Mesenchymal stem cell (in vitro differentiated cells and primary cell): ENCODE measurements around the gene GTPBP10.

Source experiments
- DNase-seq: peaks from one replicate; pipeline ENCODE4 v3.0.0-alpha.2; 2013
- H2AFZ ChIP-seq: one replicate; pipeline ENCODE4 v1.6.1; 2013; ENCODE audit warnings: low read depth, mild to moderate bottlenecking, control low read depth, inconsistent platforms, low read length, moderate library complexity
- H2AK5ac ChIP-seq: 2 replicates; pipeline ENCODE4 v1.6.1; 2013; ENCODE audit warnings: low read length, moderate library complexity, mild to moderate bottlenecking, inconsistent platforms; ENCODE audit not compliant: severe bottlenecking
- H2BK120ac ChIP-seq: one replicate; pipeline ENCODE4 v1.6.1; 2013; ENCODE audit warnings: low read depth, mild to moderate bottlenecking, inconsistent platforms, low read length, moderate library complexity
- H2BK12ac ChIP-seq, 2 experiments: one replicate each; pipeline ENCODE4 v1.6.1; 2013; ENCODE audit warnings: inconsistent platforms in 2 of 2, low read length in 2 of 2, mild to moderate bottlenecking in 2 of 2, moderate library complexity in 2 of 2, control low read depth in 1 of 2
- H2BK15ac ChIP-seq: one replicate; pipeline ENCODE4 v1.6.1; 2013; ENCODE audit warnings: mild to moderate bottlenecking, low read depth, inconsistent platforms; ENCODE audit not compliant: poor library complexity, severe bottlenecking
- H2BK5ac ChIP-seq: 2 replicates; pipeline ENCODE4 v1.6.1; 2013; ENCODE audit warnings: low read depth, mild to moderate bottlenecking, low read length, control low read depth, inconsistent platforms; ENCODE audit not compliant: poor library complexity, severe bottlenecking
- H3K14ac ChIP-seq, 2 experiments: one replicate each; pipeline ENCODE4 v1.6.1; 2013; ENCODE audit warnings: inconsistent platforms in 2 of 2, low read length in 2 of 2, control low read depth in 1 of 2, mild to moderate bottlenecking in 1 of 2, moderate library complexity in 1 of 2
- H3K18ac ChIP-seq, 2 experiments: one replicate each; pipeline ENCODE4 v1.6.1; 2013; ENCODE audit warnings: inconsistent platforms in 2 of 2, low read length in 2 of 2, control low read depth in 1 of 2, low read depth in 1 of 2, mild to moderate bottlenecking in 1 of 2
- H3K23ac ChIP-seq, 2 experiments: one replicate each; pipeline ENCODE4 v1.6.1; 2013; ENCODE audit warnings: inconsistent platforms in 2 of 2, low read length in 2 of 2, mild to moderate bottlenecking in 2 of 2, moderate library complexity in 2 of 2, control low read depth in 1 of 2
- H3K27ac ChIP-seq: 2 replicates; pipeline ENCODE4 v1.5.1; 2013; ENCODE audit warnings: mild to moderate bottlenecking, moderate library complexity, low read length, control low read depth, inconsistent platforms; ENCODE audit not compliant: poor library complexity, severe bottlenecking
- H3K27me3 ChIP-seq, 2 experiments: 2 replicates each; pipeline versions ENCODE4 v1.6.1 to v1.7.0; 2013; ENCODE audit warnings: low read length in 2 of 2, mild to moderate bottlenecking in 2 of 2, moderate library complexity in 2 of 2, control low read depth in 1 of 2, inconsistent platforms in 1 of 2; ENCODE audit not compliant: control insufficient read depth in 1 of 2, insufficient read depth in 1 of 2
- H3K36me3 ChIP-seq, 2 experiments: 2 replicates each; pipeline versions ENCODE4 v1.6.1 to v1.7.0; 2013; ENCODE audit warnings: low read length in 2 of 2, control low read depth in 1 of 2, inconsistent platforms in 1 of 2, low read depth in 1 of 2, mild to moderate bottlenecking in 1 of 2; ENCODE audit not compliant: insufficient read depth in 2 of 2, control insufficient read depth in 1 of 2
- H3K4ac ChIP-seq, 2 experiments: one replicate each; pipeline ENCODE4 v1.6.1; 2013; ENCODE audit warnings: inconsistent platforms in 2 of 2, low read length in 2 of 2, mild to moderate bottlenecking in 2 of 2, moderate library complexity in 2 of 2, control low read depth in 1 of 2, low read depth in 1 of 2
- H3K4me1 ChIP-seq: 2 replicates; pipeline ENCODE4 v1.6.1; 2013; ENCODE audit warnings: low read depth, low read length, control low read depth; ENCODE audit not compliant: control insufficient read depth, insufficient read depth
- H3K4me2 ChIP-seq: 2 replicates; pipeline ENCODE4 v1.6.1; 2013; ENCODE audit warnings: low read length, mild to moderate bottlenecking, inconsistent platforms; ENCODE audit not compliant: poor library complexity, severe bottlenecking
- H3K4me3 ChIP-seq, 2 experiments: 2 replicates each; pipeline versions ENCODE4 v1.5.1 to v1.7.0; 2013; ENCODE audit warnings: low read length in 2 of 2, mild to moderate bottlenecking in 2 of 2, control low read depth in 1 of 2, low read depth in 1 of 2; ENCODE audit not compliant: insufficient read depth in 1 of 2
- H3K79me1 ChIP-seq: replicated peaks from 2 replicates; pipeline ENCODE4 v1.6.1; 2013; ENCODE audit warnings: mild to moderate bottlenecking, control low read depth, low read length, inconsistent platforms; ENCODE audit not compliant: poor library complexity, severe bottlenecking
- H3K9ac ChIP-seq: 2 replicates; pipeline ENCODE4 v1.7.0; 2013; ENCODE audit warnings: mild to moderate bottlenecking, low read length, moderate library complexity
- H3K9me3 ChIP-seq: 2 replicates; pipeline ENCODE4 v1.7.0; 2013; ENCODE audit warnings: mild to moderate bottlenecking, low read length; ENCODE audit not compliant: control insufficient read depth
- H4K8ac ChIP-seq: one replicate; pipeline ENCODE4 v1.6.1; 2013; ENCODE audit warnings: inconsistent platforms, mild to moderate bottlenecking, low read length, moderate library complexity
- H4K91ac ChIP-seq: one replicate; pipeline ENCODE4 v1.6.1; 2013; ENCODE audit warnings: mild to moderate bottlenecking, low read length, inconsistent platforms
- WGBS: methylation state at CpG from one replicate; pipeline ENCODE4 v1.1.7; 2013; ENCODE audit warnings: mixed read lengths; 5-methylcytosine and 5-hydroxymethylcytosine counted together

The GTPBP10 gene

DNA sequence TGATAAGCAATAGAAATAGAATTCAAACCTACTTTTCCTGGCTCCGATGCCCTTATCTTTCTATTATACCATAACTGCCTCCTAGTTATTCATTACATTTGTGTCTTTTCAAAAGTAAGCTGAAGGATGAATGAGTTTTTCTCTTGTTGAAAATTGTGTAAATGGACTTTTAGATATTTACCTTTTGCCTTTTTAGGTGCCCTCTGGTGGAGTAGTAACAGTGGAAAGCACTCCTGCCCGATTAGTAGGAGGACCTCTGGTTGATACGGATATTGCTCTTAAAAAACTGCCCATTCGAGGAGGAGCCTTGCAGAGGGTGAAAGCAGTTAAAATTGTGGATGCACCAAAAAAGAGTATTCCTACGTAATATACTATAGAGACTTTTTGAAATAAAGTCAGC lies 36.6 kb upstream of the GTPBP10 start:
- H3K36me3 ChIP-seq, result peaks cover 0 to 54% of the 10 kb centered on the region in 2 experiments
- no peak overlapping the region for H2BK12ac ChIP-seq
- no peak overlapping the region for H2AFZ ChIP-seq
- H4K91ac ChIP-seq, result no peak overlapping the region
- H2BK120ac ChIP-seq, result no peak overlapping the region
- H3K27me3 ChIP-seq, result no peaks in the 10 kb centered on the region
- H2BK5ac ChIP-seq, result no peak overlapping the region
- H2AK5ac ChIP-seq, result no peak overlapping the region
- no peak overlapping the region for H3K23ac ChIP-seq
- H3K4me2 ChIP-seq, result no peak overlapping the region
- H3K4me1 ChIP-seq, result peaks cover 1% of the 10 kb centered on the region
- H2BK15ac ChIP-seq, result no peak overlapping the region
- no peak overlapping the region for H3K27ac ChIP-seq
- H3K9me3 ChIP-seq, result no peaks in the 10 kb centered on the region
- 72% methylated on average over 2 of the region's 5 CpGs for WGBS
- no peak for DNase-seq
- H3K79me1 ChIP-seq, result no peaks in the 10 kb centered on the region
- no peak overlapping the region for H3K18ac ChIP-seq
- H4K8ac ChIP-seq, result no peak overlapping the region
- no peak overlapping the region for H3K4me3 ChIP-seq
- no peak overlapping the region for H3K4ac ChIP-seq
- no peak overlapping the region for H3K9ac ChIP-seq
- H3K14ac ChIP-seq, result no peak overlapping the region

DNA sequence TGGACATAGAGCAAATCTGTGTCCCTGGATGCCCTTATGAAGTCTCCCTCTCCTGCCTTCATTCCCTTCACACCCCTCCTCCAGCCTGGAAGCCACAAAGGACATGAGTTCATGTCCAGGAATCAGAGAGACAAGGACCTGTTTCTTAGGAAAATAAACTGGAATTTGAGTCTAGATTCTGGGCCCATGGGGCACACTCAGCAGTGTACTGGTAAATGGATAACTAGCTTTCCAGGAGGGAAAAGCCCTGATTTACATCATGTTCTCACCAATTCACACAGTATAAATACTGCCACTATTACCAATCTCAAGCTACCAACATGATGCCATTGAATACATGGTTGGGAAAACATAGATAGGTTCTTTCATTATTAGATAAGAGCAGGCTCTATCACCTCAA lies 35.3 kb upstream of the GTPBP10 start:
- Histone ChIP-seq H3K36me3 (peaks cover 0 to 53% of the 10 kb centered on the region in 2 experiments), H3K9ac (no peak overlapping the region), H3K4me3 (no peak overlapping the region), H2BK12ac (no peak overlapping the region), H3K9me3 (no peaks in the 10 kb centered on the region), H3K4me2 (no peak overlapping the region), H2BK5ac (no peak overlapping the region), H4K91ac (no peak overlapping the region), H4K8ac (no peak overlapping the region), H3K14ac (no peak overlapping the region), H3K79me1 (no peaks in the 10 kb centered on the region), H2AFZ (no peak overlapping the region), H2AK5ac (no peak overlapping the region), H2BK120ac (no peak overlapping the region), H3K4me1 (peaks cover 1% of the 10 kb centered on the region), H3K18ac (no peak overlapping the region), H3K4ac (no peak overlapping the region), H3K27ac (no peak overlapping the region), H3K27me3 (no peaks in the 10 kb centered on the region), H2BK15ac (no peak overlapping the region), H3K23ac (no peak overlapping the region)
- no peak for DNase-seq

DNA sequence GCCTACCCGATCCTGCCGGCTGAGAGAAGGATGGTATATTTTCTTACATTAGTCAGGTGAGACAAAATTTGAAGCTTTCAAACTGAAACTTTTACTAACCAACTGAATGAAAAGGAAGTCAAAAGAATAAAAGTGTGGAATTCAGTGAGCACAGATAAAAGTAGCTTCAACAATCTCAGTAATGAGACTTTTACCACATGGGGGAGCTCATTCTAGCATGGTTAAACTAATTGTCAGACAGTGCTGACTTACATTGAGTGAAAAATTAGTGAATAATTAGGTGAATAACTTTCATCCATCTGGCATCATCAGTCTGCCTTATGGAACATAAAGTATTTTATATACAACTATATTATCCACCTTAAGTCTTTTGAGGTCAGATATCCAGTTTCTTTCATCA lies 33.8 kb upstream of the GTPBP10 start:
- H4K8ac ChIP-seq, result no peak overlapping the region
- WGBS, result no CpG with 5 or more reads among the region's 2 CpGs
- peaks cover 0 to 37% of the 10 kb centered on the region in 2 experiments for H3K36me3 ChIP-seq
- no peak overlapping the region for H2BK5ac ChIP-seq
- H3K18ac ChIP-seq, result no peak overlapping the region
- no peak overlapping the region for H3K27ac ChIP-seq
- no peak overlapping the region for H3K9ac ChIP-seq
- H2AFZ ChIP-seq, result no peak overlapping the region
- H3K27me3 ChIP-seq, result no peaks in the 10 kb centered on the region
- H3K79me1 ChIP-seq, result no peaks in the 10 kb centered on the region
- H2BK120ac ChIP-seq, result no peak overlapping the region
- H3K4me3 ChIP-seq, result no peak overlapping the region
- H3K4me1 ChIP-seq, result peaks cover 1% of the 10 kb centered on the region
- H2BK15ac ChIP-seq, result no peak overlapping the region
- H2AK5ac ChIP-seq, result no peak overlapping the region
- H3K4me2 ChIP-seq, result no peak overlapping the region
- H3K4ac ChIP-seq, result no peak overlapping the region
- H3K23ac ChIP-seq, result no peak overlapping the region
- no peak overlapping the region for H2BK12ac ChIP-seq
- no peak overlapping the region for H3K14ac ChIP-seq
- H3K9me3 ChIP-seq, result no peaks in the 10 kb centered on the region
- no peak overlapping the region for H4K91ac ChIP-seq
- peak; percentile 24 for DNase-seq

DNA sequence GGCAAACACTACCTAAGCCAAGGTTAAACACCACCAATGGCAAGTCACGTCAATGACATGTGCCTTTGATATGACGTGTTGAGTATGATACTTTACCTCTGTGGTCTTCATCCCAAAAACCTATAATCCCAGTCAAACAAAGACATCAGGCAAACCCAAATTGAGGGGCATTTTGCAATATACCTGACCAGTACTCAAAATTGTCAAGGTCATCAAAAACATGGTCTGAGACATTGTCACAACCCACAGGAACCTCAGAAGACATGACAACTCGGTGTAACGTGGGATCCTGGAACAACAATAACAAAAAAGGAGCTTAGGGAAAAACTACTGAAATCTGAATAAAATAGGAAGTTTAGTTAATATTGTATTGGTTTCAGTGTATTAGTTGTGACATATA lies 32.6 kb upstream of the GTPBP10 start:
- Histone ChIP-seq H3K36me3 (peaks cover 0 to 26% of the 10 kb centered on the region in 2 experiments), H3K27me3 (no peaks in the 10 kb centered on the region), H3K9me3 (no peaks in the 10 kb centered on the region), H2AK5ac (no peak overlapping the region), H3K27ac (no peak overlapping the region), H3K4me3 (no peak overlapping the region), H4K8ac (no peak overlapping the region), H3K9ac (no peak overlapping the region), H2BK15ac (no peak overlapping the region), H3K4me2 (no peak overlapping the region), H4K91ac (no peak overlapping the region), H3K14ac (no peak overlapping the region), H3K18ac (no peak overlapping the region), H3K4me1 (peaks cover 1% of the 10 kb centered on the region), H2BK120ac (no peak overlapping the region), H2BK12ac (no peak overlapping the region), H2AFZ (no peak overlapping the region), H3K4ac (no peak overlapping the region), H3K23ac (no peak overlapping the region), H2BK5ac (no peak overlapping the region), H3K79me1 (no peaks in the 10 kb centered on the region)
- DNase-seq, result no peak
- WGBS, result 68% methylated on average over 4 of the region's 4 CpGs
